Measurements from ENCODE around the gene GRIK4. TPM values are rescaled to one million over a fixed set of nuclear protein-coding genes. Genes with fewer than 3 reads are reported as not detected.

GRIK4 gene
- total RNA-seq, 1 experiment from 2014 or later: 3.3 TPM

GRCh38 chr11:120539667-120540369 is 28.3 kb downstream of the GRIK4 start:
- CTCF ChIA-PET: interaction anchor here (0.6 to 3.1 kb wide), 6 partner anchors 9 to 206 kb away, joined by 3 to 19 read pairs (median 6); no protein-coding TSS in a partner anchor
- Mint-ChIP-seq H3K27ac (no peak overlapping the region), H3K27me3 (ENCODE audit: low read depth) (no peaks in the 10 kb centered on the region), H3K4me3 (no peak overlapping the region), H3K36me3 (no peaks in the 10 kb centered on the region), H3K4me1 (peaks cover 6% of the 10 kb centered on the region), H3K9me3 (peaks cover 4% of the 10 kb centered on the region; the same call in 1 of the 2 replicates)
- POLR2A ChIA-PET: no interaction called here
- no peak for ATAC-seq
- DNase-seq (ENCODE audit: low spot score): no peak
- no peak for TF ChIP-seq GRHL2 (CRISPR knock-in tag; IDR thresholded peaks at IDR 0.05; ENCODE audit: insufficient replicate concordance, severe bottlenecking)
- TF ChIP-seq ZNF281 (CRISPR knock-in tag; IDR thresholded peaks at IDR 0.05): no peak
- TF ChIP-seq ZNF423 (CRISPR knock-in tag; IDR thresholded peaks at IDR 0.05): no peak
- no peak for TF ChIP-seq FOXK1 (CRISPR knock-in tag; IDR thresholded peaks at IDR 0.05)
- no peak for TF ChIP-seq ARID4B (CRISPR knock-in tag; IDR thresholded peaks at IDR 0.05; ENCODE audit: borderline replicate concordance)
- TF ChIP-seq NFYB (CRISPR knock-in tag; conservative IDR thresholded peaks at IDR 0.05; ENCODE audit: low read depth): no peak
- no peak for TF ChIP-seq USF2 (CRISPR knock-in tag; IDR thresholded peaks at IDR 0.05)
- TF ChIP-seq HMGXB4 (CRISPR knock-in tag; IDR thresholded peaks at IDR 0.05): no peak
- no peak for TF ChIP-seq ERG (CRISPR knock-in tag; IDR thresholded peaks at IDR 0.05)
- no peak for TF ChIP-seq FOXP4 (CRISPR knock-in tag; IDR thresholded peaks at IDR 0.05)
- TF ChIP-seq FOXJ3 (CRISPR knock-in tag; IDR thresholded peaks at IDR 0.05; ENCODE audit: borderline replicate concordance): no peak
- TF ChIP-seq FOXP1 (CRISPR knock-in tag; IDR thresholded peaks at IDR 0.05; ENCODE audit: borderline replicate concordance): no peak
- TF ChIP-seq TEAD1 (CRISPR knock-in tag; IDR thresholded peaks at IDR 0.05): no peak
- no peak for TF ChIP-seq MXD4 (CRISPR knock-in tag; IDR thresholded peaks at IDR 0.05; ENCODE audit: borderline replicate concordance)
- TF ChIP-seq JUN (CRISPR knock-in tag; IDR thresholded peaks at IDR 0.05): no peak
- TF ChIP-seq GABPB1 (CRISPR knock-in tag; IDR thresholded peaks at IDR 0.05): no peak
- no peak for TF ChIP-seq ATF6 (CRISPR knock-in tag; IDR thresholded peaks at IDR 0.05)
- TF ChIP-seq CDX4 (CRISPR knock-in tag; IDR thresholded peaks at IDR 0.05; ENCODE audit: borderline replicate concordance): no peak

All from WTC11 (cell line).